ENCODE measurements around the gene KIF5C.

- TF ChIP-seq, protein P1, sequence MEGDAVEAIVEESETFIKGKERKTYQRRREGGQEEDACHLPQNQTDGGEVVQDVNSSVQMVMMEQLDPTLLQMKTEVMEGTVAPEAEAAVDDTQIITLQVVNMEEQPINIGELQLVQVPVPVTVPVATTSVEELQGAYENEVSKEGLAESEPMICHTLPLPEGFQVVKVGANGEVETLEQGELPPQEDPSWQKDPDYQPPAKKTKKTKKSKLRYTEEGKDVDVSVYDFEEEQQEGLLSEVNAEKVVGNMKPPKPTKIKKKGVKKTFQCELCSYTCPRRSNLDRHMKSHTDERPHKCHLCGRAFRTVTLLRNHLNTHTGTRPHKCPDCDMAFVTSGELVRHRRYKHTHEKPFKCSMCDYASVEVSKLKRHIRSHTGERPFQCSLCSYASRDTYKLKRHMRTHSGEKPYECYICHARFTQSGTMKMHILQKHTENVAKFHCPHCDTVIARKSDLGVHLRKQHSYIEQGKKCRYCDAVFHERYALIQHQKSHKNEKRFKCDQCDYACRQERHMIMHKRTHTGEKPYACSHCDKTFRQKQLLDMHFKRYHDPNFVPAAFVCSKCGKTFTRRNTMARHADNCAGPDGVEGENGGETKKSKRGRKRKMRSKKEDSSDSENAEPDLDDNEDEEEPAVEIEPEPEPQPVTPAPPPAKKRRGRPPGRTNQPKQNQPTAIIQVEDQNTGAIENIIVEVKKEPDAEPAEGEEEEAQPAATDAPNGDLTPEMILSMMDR (IDR thresholded peaks at IDR 0.05), result no peak
- no peak for TF ChIP-seq POLR2A (IDR thresholded peaks at IDR 0.05)
Measured at GRCh38 chr2:149002891-149003740, 128.1 kb downstream of the KIF5C start.

All from body of pancreas (tissue), 4 donors.